Mammary microvascular endothelial cell (primary cell): ENCODE data around the gene GIMD1. TPM values are rescaled to one million over a fixed set of nuclear protein-coding genes. Genes with fewer than 3 reads are reported as not detected.

ENCODE experiments used
- total RNA-seq: library from RNA; depleted of rRNA; stranded (reverse); fragments of >200 nt; gene quantifications from 2 replicates; pipeline ENCODE4 v1.2.3, GENCODE V29; 2015

Gene GIMD1
- total RNA-seq = not detected in 2 replicates

DNA sequence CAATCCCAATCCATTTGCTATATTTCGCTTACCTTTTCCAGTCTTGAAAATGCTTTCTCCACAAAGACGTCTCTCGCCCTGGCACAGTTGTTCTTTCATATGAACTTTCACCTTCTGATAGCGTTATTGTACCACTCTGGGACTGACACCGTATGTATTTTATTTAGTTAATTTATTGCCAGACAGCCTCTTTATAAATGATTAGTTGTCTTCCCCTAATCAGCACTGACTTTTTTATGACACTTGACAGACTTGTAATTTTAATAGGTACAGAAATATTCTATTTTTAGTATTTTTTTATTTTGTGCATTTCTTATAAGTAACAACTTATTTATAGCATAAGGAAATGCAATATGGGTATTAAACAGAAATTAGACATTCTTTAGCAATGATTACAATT is at the start of gene GIMD1:
Gene GIMD1 (minus strand): TSS at position 101 of the 400 bp plus-strand sequence. CDS start 1,343 bp downstream, outside the sequence.

DNA sequence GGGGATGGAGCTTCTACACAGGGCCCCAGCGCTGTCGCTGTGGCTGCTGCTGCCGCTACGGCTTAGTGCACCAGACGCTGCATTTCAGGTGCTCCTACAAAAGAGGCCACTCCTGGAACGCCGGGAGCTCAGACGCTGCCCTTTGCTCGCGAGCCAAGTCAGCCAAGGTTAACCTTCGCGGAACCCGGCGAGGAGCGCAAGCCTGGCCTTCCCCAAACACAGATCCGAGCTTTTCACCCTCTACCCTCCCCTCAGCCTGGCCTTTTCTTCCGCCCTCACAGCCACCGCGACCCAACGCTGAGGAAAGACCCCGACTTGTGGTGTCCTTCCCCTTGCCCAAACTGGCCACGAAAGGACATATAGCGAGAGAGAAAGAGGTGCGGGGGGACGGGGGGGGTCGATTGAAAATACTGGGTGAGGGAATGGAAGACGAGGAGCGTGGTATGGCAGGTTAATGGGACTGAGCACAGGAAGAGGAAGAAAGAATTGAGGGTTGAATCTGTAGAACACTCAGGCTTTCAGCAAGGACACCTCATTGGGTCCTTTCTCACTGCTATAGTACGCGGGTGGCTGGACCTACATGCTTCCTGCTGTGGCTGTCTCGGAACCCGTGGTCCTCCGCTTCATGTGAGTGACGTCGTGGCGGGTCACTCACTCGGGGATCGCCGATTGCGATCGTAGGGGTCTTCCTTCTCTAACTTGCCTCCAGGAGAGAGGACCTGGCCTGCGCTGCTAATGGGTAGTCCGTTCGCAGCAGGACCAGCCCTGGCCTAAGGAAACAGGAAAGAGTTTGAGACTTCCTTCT is 52.4 kb downstream of the GIMD1 start, which contains the start of the genes AIMP1 and TBCK:
Gene AIMP1 (plus strand): TSS at position 583 of the 805 bp plus-strand sequence. CDS start 8,460 bp downstream, outside the sequence.
Gene TBCK (minus strand): TSS at position 242 of the 805 bp plus-strand sequence. CDS start 7,249 bp downstream, outside the sequence.

Other genes starting within 250 kb of the GIMD1 start
- 12.1 and 12.9 TPM in 2 replicates for gene TBCK, start 52.6 kb downstream of the GIMD1 start, total RNA-seq
- gene AIMP1, start 52.2 kb downstream of the GIMD1 start, total RNA-seq = 29.9 and 30.2 TPM in 2 replicates